Naive thymus-derived CD4-positive, alpha-beta T cell (primary cell): ENCODE results near the gene SIL1. TPM values are rescaled to one million over a fixed set of nuclear protein-coding genes. Genes with fewer than 3 reads are reported as not detected.

Experiments used
- ATAC-seq: fragments of 150-1000 bp; cut with Tn5 transposase; 2 replicates; pipeline ENCODE4 v1.10.0; 2021; ENCODE audit warnings: mild to moderate bottlenecking, moderate library complexity
- CTCF ChIA-PET: fragments of 350-600 bp; sonication (Branson Sonifier 250); formaldehyde crosslinking; loops from one replicate; lab custom pipeline; 2021; ENCODE audit warnings: antibody characterized with exemption; lab: Charles Lee
- POLR2A ChIA-PET: fragments of 350-600 bp; sonication (Branson Sonifier 250); formaldehyde crosslinking; loops from one replicate; lab custom pipeline; 2021; ENCODE audit warnings: antibody characterized with exemption, inconsistent platforms; lab: Charles Lee
- DNase-seq, 9 donors: peaks; one replicate each; pipeline versions ENCODE4 v3.0.0 to v3.0.0-alpha.2; 2020 to 2022; ENCODE audit warnings: mixed read lengths in 1 of 9
- H3K27ac ChIP-seq: one replicate; pipeline ENCODE4 v1.7.0; 2013; ENCODE audit warnings: mild to moderate bottlenecking, low read depth, low read length, moderate library complexity
- H3K27me3 ChIP-seq, 2 donors: one replicate each; pipeline ENCODE4 v1.7.0; 2013; ENCODE audit warnings: low read length in 2 of 2, mild to moderate bottlenecking in 2 of 2, moderate library complexity in 2 of 2; ENCODE audit not compliant: control insufficient read depth in 2 of 2, insufficient read depth in 2 of 2
- H3K36me3 ChIP-seq, 3 experiments: 1 replicate in 2 of 3; 2 replicates in 1 of 3; pipeline ENCODE4 v1.7.0; 2013; ENCODE audit warnings: low read length in 3 of 3, mild to moderate bottlenecking in 3 of 3, moderate library complexity in 1 of 3; ENCODE audit not compliant: insufficient read depth in 3 of 3, control insufficient read depth in 2 of 3
- H3K4me1 ChIP-seq, 2 donors: one replicate each; pipeline ENCODE4 v1.7.0; 2013; ENCODE audit warnings: low read length in 2 of 2, mild to moderate bottlenecking in 2 of 2, moderate library complexity in 1 of 2; ENCODE audit not compliant: control insufficient read depth in 2 of 2, insufficient read depth in 2 of 2
- H3K4me3 ChIP-seq: 2 replicates; pipeline ENCODE4 v1.7.0; 2013; ENCODE audit warnings: mild to moderate bottlenecking, low read length
- H3K9me3 ChIP-seq, 3 experiments: 1 replicate in 2 of 3; 2 replicates in 1 of 3; pipeline ENCODE4 v1.7.0; 2013; ENCODE audit warnings: low read length in 3 of 3; ENCODE audit not compliant: control insufficient read depth in 2 of 3
- H3K27ac Mint-ChIP-seq, 9 donors: one replicate each; pipeline ENCODE4 v1.8.0; 2020 to 2022; ENCODE audit warnings: mixed read lengths in 9 of 9, mild to moderate bottlenecking in 8 of 9, moderate library complexity in 5 of 9, inconsistent platforms in 2 of 9
- H3K27me3 Mint-ChIP-seq, 5 donors: one replicate each; pipeline ENCODE4 v1.8.0; 2021 to 2022; ENCODE audit warnings: mixed read lengths in 5 of 5, mild to moderate bottlenecking in 1 of 5
- H3K36me3 Mint-ChIP-seq, 5 donors: one replicate each; pipeline ENCODE4 v1.8.0; 2020 to 2022; ENCODE audit warnings: mixed read lengths in 5 of 5, mild to moderate bottlenecking in 3 of 5, inconsistent platforms in 1 of 5
- H3K4me1 Mint-ChIP-seq, 7 donors: one replicate each; pipeline ENCODE4 v1.8.0; 2020 to 2022; ENCODE audit warnings: mixed read lengths in 7 of 7, mild to moderate bottlenecking in 3 of 7, inconsistent platforms in 1 of 7
- H3K4me3 Mint-ChIP-seq, 10 donors: one replicate each; pipeline ENCODE4 v1.8.0; 2020 to 2022; ENCODE audit warnings: mild to moderate bottlenecking in 10 of 10, mixed read lengths in 10 of 10, moderate library complexity in 6 of 10, inconsistent platforms in 2 of 10
- H3K9me3 Mint-ChIP-seq, 11 donors: one replicate each; pipeline ENCODE4 v1.8.0; 2020 to 2022; ENCODE audit warnings: mixed read lengths in 11 of 11, mild to moderate bottlenecking in 4 of 11, inconsistent platforms in 1 of 11, moderate library complexity in 1 of 11
- intact Hi-C, 2 donors: fragments of 100-400 bp; cut with micrococcal nuclease; formaldehyde crosslinking; loops; one replicate each; pipeline ENCODE4 v1.15.1; 2023
- polyA plus RNA-seq, 2 donors: library from polyadenylated mRNA; unstranded; fragments of 300-500 nt; fragmentation: Illumina TruSeq; gene quantifications; one replicate each; pipeline ENCODE4 v1.2.3, GENCODE V29; 2021
- total RNA-seq, 6 experiments: library from RNA in 5 of 6; stranded (reverse) in 5 of 6; gene quantifications; 1 replicate in 5 of 6; 2 replicates in 1 of 6; pipeline ENCODE4 v1.2.3 and lab custom pipeline; 2021 to 2026

The SIL1 gene
- total and polyA plus RNA-seq, 7 experiments from 2014 or later = 10.6 to 27.1 (median 17.9) TPM

GRCh38 chr5:139125991-139126390 is 72.2 kb downstream of the SIL1 start:
- Mint-ChIP-seq H3K36me3 (peaks cover 3 to 50% (median 37%) of the 10 kb centered on the region in 5 donors), H3K27ac (no peak overlapping the region), H3K27me3 (no peaks in the 10 kb centered on the region), H3K4me3 (no peak overlapping the region), H3K9me3 (no peaks in the 10 kb centered on the region), H3K4me1 (peaks cover 0 to 5% (median 0%) of the 10 kb centered on the region in 7 donors)
- CTCF ChIA-PET = no interaction called here
- H3K27me3 ChIP-seq = no peaks in the 10 kb centered on the region
- H3K27ac ChIP-seq = no peak overlapping the region
- no peak for ATAC-seq
- H3K36me3 ChIP-seq = peaks cover 0 to 27% (median 0%) of the 10 kb centered on the region in 3 experiments
- peaks cover 0 to 4% of the 10 kb centered on the region in 2 donors for H3K4me1 ChIP-seq
- no peak for DNase-seq
- H3K9me3 ChIP-seq = no peaks in the 10 kb centered on the region
- no peak overlapping the region for H3K4me3 ChIP-seq
- intact Hi-C loops = no loop called here
- POLR2A ChIA-PET = no interaction called here

GRCh38 chr5:139124774-139125520 is 73.2 kb downstream of the SIL1 start:
- peaks cover 0 to 37% (median 3%) of the 10 kb centered on the region in 3 experiments for H3K36me3 ChIP-seq
- DNase-seq = no peak
- no peaks in the 10 kb centered on the region for H3K9me3 ChIP-seq
- ATAC-seq = no peak
- H3K27me3 ChIP-seq = no peaks in the 10 kb centered on the region
- Mint-ChIP-seq H3K36me3 (peaks cover 4 to 60% (median 41%) of the 10 kb centered on the region in 5 donors), H3K27ac (no peak overlapping the region), H3K4me1 (peaks cover 0 to 2% (median 0%) of the 10 kb centered on the region in 7 donors), H3K9me3 (no peaks in the 10 kb centered on the region), H3K27me3 (no peaks in the 10 kb centered on the region), H3K4me3 (no peak overlapping the region)
- POLR2A ChIA-PET = no interaction called here
- H3K4me1 ChIP-seq = no peaks in the 10 kb centered on the region
- intact Hi-C loops = no loop called here
- H3K4me3 ChIP-seq = no peak overlapping the region
- H3K27ac ChIP-seq = no peak overlapping the region
- CTCF ChIA-PET = no interaction called here

GRCh38 chr5:139121120-139121519 is 77.0 kb downstream of the SIL1 start:
- Histone ChIP-seq H3K27me3 (no peaks in the 10 kb centered on the region), H3K4me3 (no peak overlapping the region), H3K4me1 (no peaks in the 10 kb centered on the region), H3K36me3 (peaks cover 0 to 68% (median 4%) of the 10 kb centered on the region in 3 experiments), H3K27ac (no peak overlapping the region), H3K9me3 (no peaks in the 10 kb centered on the region)
- no peaks in the 10 kb centered on the region for H3K4me1 Mint-ChIP-seq
- no peaks in the 10 kb centered on the region for H3K9me3 Mint-ChIP-seq
- intact Hi-C loops = no loop called here
- H3K36me3 Mint-ChIP-seq = peaks cover 5 to 73% (median 37%) of the 10 kb centered on the region in 5 donors
- ATAC-seq (no peak), DNase-seq (no peak)
- POLR2A ChIA-PET = no interaction called here
- CTCF ChIA-PET = no interaction called here
- no peak overlapping the region for H3K27ac Mint-ChIP-seq
- H3K4me3 Mint-ChIP-seq = no peak overlapping the region
- H3K27me3 Mint-ChIP-seq = no peaks in the 10 kb centered on the region

GRCh38 chr5:139120521-139120920 is 77.6 kb downstream of the SIL1 start:
- peaks cover 0 to 62% (median 4%) of the 10 kb centered on the region in 3 experiments for H3K36me3 ChIP-seq
- CTCF ChIA-PET = no interaction called here
- intact Hi-C loops = no loop called here

GRCh38 chr5:139118804-139119203 is 79.4 kb downstream of the SIL1 start:
- no peak for ATAC-seq
- H3K36me3 ChIP-seq = peaks cover 0 to 58% (median 4%) of the 10 kb centered on the region in 3 experiments

More at GRCh38 chr5:139120521-139120920, 77.6 kb downstream of the SIL1 start:
- POLR2A ChIA-PET = no interaction called here
- DNase-seq (no peak), ATAC-seq (no peak)
- Histone ChIP-seq H3K9me3 (no peaks in the 10 kb centered on the region), H3K4me3 (no peak overlapping the region), H3K27ac (no peak overlapping the region), H3K4me1 (no peaks in the 10 kb centered on the region), H3K27me3 (no peaks in the 10 kb centered on the region)
- H3K9me3 Mint-ChIP-seq = no peaks in the 10 kb centered on the region
- H3K27me3 Mint-ChIP-seq = no peaks in the 10 kb centered on the region
- H3K4me3 Mint-ChIP-seq = no peak overlapping the region
- peaks cover 5 to 73% (median 36%) of the 10 kb centered on the region in 5 donors for H3K36me3 Mint-ChIP-seq
- H3K4me1 Mint-ChIP-seq = no peaks in the 10 kb centered on the region
- H3K27ac Mint-ChIP-seq = no peak overlapping the region

GRCh38 chr5:139117342-139117884 is 80.8 kb downstream of the SIL1 start:
- intact Hi-C loops = no loop called here
- H3K27ac Mint-ChIP-seq = no peak overlapping the region
- peaks cover 6 to 74% (median 42%) of the 10 kb centered on the region in 5 donors for H3K36me3 Mint-ChIP-seq
- ATAC-seq (no peak), DNase-seq (no peak)
- Histone ChIP-seq H3K4me3 (no peak overlapping the region), H3K27me3 (no peaks in the 10 kb centered on the region), H3K27ac (no peak overlapping the region), H3K9me3 (no peaks in the 10 kb centered on the region), H3K4me1 (no peaks in the 10 kb centered on the region), H3K36me3 (peaks cover 0 to 50% (median 4%) of the 10 kb centered on the region in 3 experiments)
- CTCF ChIA-PET = no interaction called here
- H3K9me3 Mint-ChIP-seq = peaks cover 0 to 6% (median 3%) of the 10 kb centered on the region in 11 donors
- POLR2A ChIA-PET = no interaction called here
- no peak overlapping the region for H3K4me3 Mint-ChIP-seq
- H3K27me3 Mint-ChIP-seq = no peaks in the 10 kb centered on the region
- peaks cover 0 to 3% (median 0%) of the 10 kb centered on the region in 7 donors for H3K4me1 Mint-ChIP-seq

More at GRCh38 chr5:139118804-139119203, 79.4 kb downstream of the SIL1 start:
- H3K4me1 ChIP-seq = no peaks in the 10 kb centered on the region
- H3K4me3 ChIP-seq = no peak overlapping the region
- H3K4me3 Mint-ChIP-seq = no peak overlapping the region
- no peak for DNase-seq
- no peak overlapping the region for H3K27ac ChIP-seq
- H3K9me3 ChIP-seq = no peaks in the 10 kb centered on the region
- H3K9me3 Mint-ChIP-seq = no peaks in the 10 kb centered on the region
- no peak overlapping the region for H3K27ac Mint-ChIP-seq
- ChIA-PET CTCF (no interaction called here), POLR2A (no interaction called here)
- no peaks in the 10 kb centered on the region for H3K27me3 ChIP-seq
- intact Hi-C loops = no loop called here
- H3K4me1 Mint-ChIP-seq = no peaks in the 10 kb centered on the region
- peaks cover 5 to 78% (median 43%) of the 10 kb centered on the region in 5 donors for H3K36me3 Mint-ChIP-seq
- no peaks in the 10 kb centered on the region for H3K27me3 Mint-ChIP-seq
